Trophoblast cell (in vitro differentiated cells and primary cell): ENCODE data around the gene SYNJ2.

Experiments
- DNase-seq, 2 donors: peaks; one replicate each; pipeline ENCODE4 v3.0.0-alpha.2; 2016
- H2AFZ ChIP-seq: 2 replicates; pipeline ENCODE4 v1.6.1; 2013; ENCODE audit warnings: low read length, moderate library complexity, mild to moderate bottlenecking; ENCODE audit not compliant: insufficient read depth, poor library complexity
- H2AK5ac ChIP-seq: 2 replicates; pipeline ENCODE4 v1.6.1; 2013; ENCODE audit warnings: mild to moderate bottlenecking, low read length
- H2BK120ac ChIP-seq: 2 replicates; pipeline ENCODE4 v1.6.1; 2013; ENCODE audit warnings: low read length, mild to moderate bottlenecking, moderate library complexity; ENCODE audit not compliant: insufficient read depth, poor library complexity
- H2BK12ac ChIP-seq: 2 replicates; pipeline ENCODE4 v1.6.1; 2013; ENCODE audit warnings: mild to moderate bottlenecking, low read length, moderate library complexity
- H2BK5ac ChIP-seq: 2 replicates; pipeline ENCODE4 v1.6.1; 2013; ENCODE audit warnings: low read length, low read depth, moderate library complexity, mild to moderate bottlenecking; ENCODE audit not compliant: poor library complexity
- H3K14ac ChIP-seq: 2 replicates; pipeline ENCODE4 v1.6.1; 2013; ENCODE audit warnings: mild to moderate bottlenecking, low read length
- H3K18ac ChIP-seq: 2 replicates; pipeline ENCODE4 v1.6.1; 2013; ENCODE audit warnings: mild to moderate bottlenecking, low read length
- H3K23ac ChIP-seq: 2 replicates; pipeline ENCODE4 v1.6.1; 2013; ENCODE audit warnings: low read length
- H3K27ac ChIP-seq: 2 replicates; pipeline ENCODE4 v1.5.1; 2013; ENCODE audit warnings: low read depth, mild to moderate bottlenecking, inconsistent platforms, low read length, moderate library complexity
- H3K27me3 ChIP-seq: 2 replicates; pipeline ENCODE4 v1.6.1; 2013; ENCODE audit warnings: inconsistent platforms, mild to moderate bottlenecking, low read length, moderate library complexity; ENCODE audit not compliant: insufficient read depth
- H3K36me3 ChIP-seq, 2 experiments: 1 replicate in 1 of 2; 2 replicates in 1 of 2; pipeline ENCODE4 v1.6.1; 2013; ENCODE audit warnings: low read length in 2 of 2, mild to moderate bottlenecking in 2 of 2, moderate library complexity in 1 of 2; ENCODE audit not compliant: insufficient read depth in 2 of 2, control insufficient read depth in 1 of 2
- H3K4ac ChIP-seq: 2 replicates; pipeline ENCODE4 v1.6.1; 2013; ENCODE audit warnings: low read depth, mild to moderate bottlenecking, low read length, moderate library complexity
- H3K4me1 ChIP-seq, 2 experiments: 1 replicate in 1 of 2; 2 replicates in 1 of 2; pipeline ENCODE4 v1.6.1; 2013; ENCODE audit warnings: low read length in 2 of 2, mild to moderate bottlenecking in 2 of 2, moderate library complexity in 1 of 2; ENCODE audit not compliant: insufficient read depth in 2 of 2, control insufficient read depth in 1 of 2
- H3K4me2 ChIP-seq: 2 replicates; pipeline ENCODE4 v1.6.1; 2013; ENCODE audit warnings: inconsistent platforms, mild to moderate bottlenecking, low read length, moderate library complexity
- H3K4me3 ChIP-seq: 2 replicates; pipeline ENCODE4 v1.5.1; 2013; ENCODE audit warnings: mild to moderate bottlenecking, low read depth, low read length, inconsistent platforms
- H3K79me1 ChIP-seq: one replicate; pipeline ENCODE4 v1.6.1; 2013; ENCODE audit warnings: low read length
- H3K79me2 ChIP-seq: 2 replicates; pipeline ENCODE4 v1.6.1; 2013; ENCODE audit warnings: low read length, mild to moderate bottlenecking; ENCODE audit not compliant: control insufficient read depth, insufficient read depth, poor library complexity
- H3K9ac ChIP-seq: 2 replicates; pipeline ENCODE4 v1.6.1; 2013; ENCODE audit warnings: mild to moderate bottlenecking, low read length
- H3K9me3 ChIP-seq: 2 replicates; pipeline ENCODE4 v1.6.1; 2013; ENCODE audit warnings: low read depth, mild to moderate bottlenecking, control low read depth, inconsistent platforms, low read length; ENCODE audit not compliant: insufficient read depth
- H4K12ac ChIP-seq: 2 replicates; pipeline ENCODE4 v1.6.1; 2013; ENCODE audit warnings: low read depth, mild to moderate bottlenecking, low read length, moderate library complexity
- H4K8ac ChIP-seq: 2 replicates; pipeline ENCODE4 v1.6.1; 2013; ENCODE audit warnings: low read depth, mild to moderate bottlenecking, low read length, moderate library complexity
- H4K91ac ChIP-seq: one replicate; pipeline ENCODE4 v1.6.1; 2013; ENCODE audit warnings: low read depth, mild to moderate bottlenecking, low read length, moderate library complexity
- WGBS: extraction: QIAGEN DNeasy Blood & Tissue Kit; methylation state at CpG from one replicate; pipeline ENCODE4 v1.1.7; 2013; ENCODE audit warnings: missing lambda C conversion rate; ENCODE audit not compliant: insufficient read length, insufficient coverage; ENCODE audit errors: extremely low coverage; 5-methylcytosine and 5-hydroxymethylcytosine counted together

The SYNJ2 gene

GRCh38 chr6:158040804-158041347 lies 59.2 kb downstream of the SYNJ2 start:
- Histone ChIP-seq H2AFZ (no peak overlapping the region), H3K4me1 (peaks cover 40 to 52% of the 10 kb centered on the region in 2 experiments), H3K4ac (peak overlapping the region; percentile 21), H3K9me3 (peaks cover 2% of the 10 kb centered on the region), H3K14ac (peak overlapping the region; percentile 68), H3K79me2 (peaks cover 10% of the 10 kb centered on the region), H2BK12ac (peak overlapping the region; percentile 82), H3K4me3 (no peak overlapping the region), H3K27ac (peak overlapping the region; percentile 98), H2BK120ac (peak overlapping the region; percentile 85), H3K79me1 (peaks cover 29% of the 10 kb centered on the region), H2BK5ac (peak overlapping the region; percentile 89), H3K23ac (peak overlapping the region; percentile 19), H4K91ac (peak overlapping the region; percentile 78), H3K4me2 (peak overlapping the region; percentile 21), H3K18ac (peak overlapping the region; percentile 44), H4K12ac (no peak overlapping the region), H4K8ac (peak overlapping the region; percentile 76), H2AK5ac (peak overlapping the region; percentile 22), H3K36me3 (peaks cover 8 to 18% of the 10 kb centered on the region in 2 experiments), H3K9ac (no peak overlapping the region), H3K27me3 (no peaks in the 10 kb centered on the region)
- WGBS = no CpG with 5 or more reads among the region's 12 CpGs
- DNase-seq = peak; percentile 82 to 84

- Histone ChIP-seq H3K27ac (peak overlapping the region; percentile 98), H3K79me1 (peaks cover 29% of the 10 kb centered on the region), H4K12ac (no peak overlapping the region), H2BK5ac (peak overlapping the region; percentile 89), H4K8ac (peak overlapping the region; percentile 76), H3K18ac (peak overlapping the region; percentile 44), H3K9me3 (peaks cover 2% of the 10 kb centered on the region), H3K9ac (no peak overlapping the region), H2BK12ac (peak overlapping the region; percentile 82), H2BK120ac (peak overlapping the region; percentile 85), H2AFZ (no peak overlapping the region), H3K4me2 (no peak overlapping the region), H2AK5ac (peak overlapping the region; percentile 22), H3K4me3 (no peak overlapping the region), H3K79me2 (peaks cover 10% of the 10 kb centered on the region), H3K4ac (peak overlapping the region; percentile 5), H3K23ac (no peak overlapping the region), H3K4me1 (peaks cover 40 to 52% of the 10 kb centered on the region in 2 experiments), H3K36me3 (peaks cover 8 to 15% of the 10 kb centered on the region in 2 experiments), H4K91ac (peak overlapping the region; percentile 78), H3K27me3 (no peaks in the 10 kb centered on the region), H3K14ac (peak overlapping the region; percentile 68)
- DNase-seq = no peak
- no CpG with 5 or more reads among the region's 4 CpGs for WGBS
These were observed 59.7 kb downstream of the SYNJ2 start for GRCh38 chr6:158041370-158041769.

- H3K4me1 ChIP-seq = peaks cover 42 to 53% of the 10 kb centered on the region in 2 experiments
- no peak for DNase-seq
- no peak overlapping the region for H3K23ac ChIP-seq
- peak overlapping the region; percentile 44 for H3K18ac ChIP-seq
- H4K8ac ChIP-seq = peak overlapping the region; percentile 76
- H3K14ac ChIP-seq = peak overlapping the region; percentile 68
- H2BK12ac ChIP-seq = peak overlapping the region; percentile 82
- H3K4me3 ChIP-seq = no peak overlapping the region
- peaks cover 9 to 16% of the 10 kb centered on the region in 2 experiments for H3K36me3 ChIP-seq
- no peak overlapping the region for H3K4me2 ChIP-seq
- H4K12ac ChIP-seq = no peak overlapping the region
- no CpG with 5 or more reads among the region's 12 CpGs for WGBS
- H4K91ac ChIP-seq = peak overlapping the region; percentile 78
- peaks cover 10% of the 10 kb centered on the region for H3K79me2 ChIP-seq
- peak overlapping the region; percentile 85 for H2BK120ac ChIP-seq
- H2BK5ac ChIP-seq = peak overlapping the region; percentile 89
- peaks cover 29% of the 10 kb centered on the region for H3K79me1 ChIP-seq
- H2AK5ac ChIP-seq = peak overlapping the region; percentile 8
- peaks cover 2% of the 10 kb centered on the region for H3K9me3 ChIP-seq
- no peak overlapping the region for H2AFZ ChIP-seq
- H3K27me3 ChIP-seq = no peaks in the 10 kb centered on the region
- no peak overlapping the region for H3K4ac ChIP-seq
- H3K9ac ChIP-seq = no peak overlapping the region
- peak overlapping the region; percentile 98 for H3K27ac ChIP-seq
These were observed 60.1 kb downstream of the SYNJ2 start for GRCh38 chr6:158041788-158042187.

GRCh38 chr6:158042245-158042798 lies 60.7 kb downstream of the SYNJ2 start:
- Histone ChIP-seq H4K91ac (no peak overlapping the region), H4K8ac (no peak overlapping the region), H2AK5ac (no peak overlapping the region), H3K4me2 (no peak overlapping the region), H3K9ac (no peak overlapping the region), H3K79me2 (peaks cover 10% of the 10 kb centered on the region), H3K4ac (no peak overlapping the region), H2BK5ac (no peak overlapping the region), H3K4me3 (no peak overlapping the region), H3K9me3 (peaks cover 2% of the 10 kb centered on the region), H4K12ac (no peak overlapping the region), H2BK120ac (no peak overlapping the region), H3K36me3 (peaks cover 12 to 17% of the 10 kb centered on the region in 2 experiments), H2AFZ (no peak overlapping the region), H2BK12ac (no peak overlapping the region), H3K79me1 (peaks cover 29% of the 10 kb centered on the region), H3K14ac (no peak overlapping the region), H3K27ac (peak overlapping the region; percentile 98), H3K4me1 (peaks cover 45 to 54% of the 10 kb centered on the region in 2 experiments), H3K18ac (no peak overlapping the region), H3K27me3 (no peaks in the 10 kb centered on the region), H3K23ac (no peak overlapping the region)
- peak; percentile 98 for DNase-seq
- no CpG with 5 or more reads among the region's 16 CpGs for WGBS
